GM10266 (cell line): ENCODE data around the gene PPY.
"Not testable (repeated sequence)": the region's sequence is repeated elsewhere in the genome, so short reads cannot be mapped to it uniquely, and the experiment has no call there.

Source experiments
- DNase-seq: peaks from one replicate; pipeline ENCODE4 v3.0.0; 2012; ENCODE audit errors: extremely low spot score
- TF ChIP-seq, protein P1 (sequence below): IDR thresholded peaks from 2 replicates; pipeline ENCODE4 v1.5.1; 2012; ENCODE audit warnings: mild to moderate bottlenecking, low read depth; ENCODE audit not compliant: control insufficient read depth, insufficient read depth; ENCODE audit errors: missing control alignments

PPY gene

DNA sequence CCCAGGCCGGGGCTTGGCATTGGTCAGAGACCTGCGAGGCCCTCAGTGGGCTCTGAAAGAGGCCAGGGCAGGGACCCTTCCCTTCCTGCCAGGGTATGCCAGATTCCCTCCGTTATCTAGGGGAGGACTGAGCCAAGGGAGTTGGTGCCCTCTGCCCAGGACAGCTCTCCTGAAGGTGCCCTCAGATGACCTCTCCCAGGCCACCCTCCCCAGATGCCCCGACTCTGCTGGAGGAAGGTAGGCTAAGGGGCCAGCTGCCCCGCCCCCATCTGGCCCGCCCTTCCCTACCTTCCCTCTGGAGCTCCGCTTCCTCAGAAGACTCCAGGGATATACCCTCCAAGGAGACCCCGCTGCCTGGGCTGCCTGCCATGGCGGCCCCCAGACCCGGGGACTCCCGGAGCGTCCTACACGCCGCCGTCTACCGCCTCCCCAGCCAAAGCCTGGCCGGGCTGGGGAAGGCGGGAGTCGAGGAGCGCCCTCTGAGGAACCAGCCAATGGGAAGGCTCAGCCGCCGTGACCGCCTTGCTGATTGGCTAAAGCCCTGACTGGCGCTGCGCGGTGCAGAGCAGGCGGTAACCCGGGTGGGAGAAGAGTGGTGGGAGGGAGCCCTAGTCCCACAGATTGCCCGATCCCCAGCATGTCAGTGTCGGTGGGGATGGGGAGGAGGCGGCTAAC, 42.0 kb downstream of the PPY start:
- TF ChIP-seq, protein P1, sequence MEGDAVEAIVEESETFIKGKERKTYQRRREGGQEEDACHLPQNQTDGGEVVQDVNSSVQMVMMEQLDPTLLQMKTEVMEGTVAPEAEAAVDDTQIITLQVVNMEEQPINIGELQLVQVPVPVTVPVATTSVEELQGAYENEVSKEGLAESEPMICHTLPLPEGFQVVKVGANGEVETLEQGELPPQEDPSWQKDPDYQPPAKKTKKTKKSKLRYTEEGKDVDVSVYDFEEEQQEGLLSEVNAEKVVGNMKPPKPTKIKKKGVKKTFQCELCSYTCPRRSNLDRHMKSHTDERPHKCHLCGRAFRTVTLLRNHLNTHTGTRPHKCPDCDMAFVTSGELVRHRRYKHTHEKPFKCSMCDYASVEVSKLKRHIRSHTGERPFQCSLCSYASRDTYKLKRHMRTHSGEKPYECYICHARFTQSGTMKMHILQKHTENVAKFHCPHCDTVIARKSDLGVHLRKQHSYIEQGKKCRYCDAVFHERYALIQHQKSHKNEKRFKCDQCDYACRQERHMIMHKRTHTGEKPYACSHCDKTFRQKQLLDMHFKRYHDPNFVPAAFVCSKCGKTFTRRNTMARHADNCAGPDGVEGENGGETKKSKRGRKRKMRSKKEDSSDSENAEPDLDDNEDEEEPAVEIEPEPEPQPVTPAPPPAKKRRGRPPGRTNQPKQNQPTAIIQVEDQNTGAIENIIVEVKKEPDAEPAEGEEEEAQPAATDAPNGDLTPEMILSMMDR = no peak
- peak; percentile 90 for DNase-seq

GRCh38 chr17:43898446-43898845, 43.8 kb downstream of the PPY start:
- no peak for DNase-seq
- TF ChIP-seq, protein P1 = no peak

- TF ChIP-seq, protein P1 = no peak
- no peak for DNase-seq
Measured at GRCh38 chr17:43897831-43898230, 44.4 kb downstream of the PPY start.

DNA sequence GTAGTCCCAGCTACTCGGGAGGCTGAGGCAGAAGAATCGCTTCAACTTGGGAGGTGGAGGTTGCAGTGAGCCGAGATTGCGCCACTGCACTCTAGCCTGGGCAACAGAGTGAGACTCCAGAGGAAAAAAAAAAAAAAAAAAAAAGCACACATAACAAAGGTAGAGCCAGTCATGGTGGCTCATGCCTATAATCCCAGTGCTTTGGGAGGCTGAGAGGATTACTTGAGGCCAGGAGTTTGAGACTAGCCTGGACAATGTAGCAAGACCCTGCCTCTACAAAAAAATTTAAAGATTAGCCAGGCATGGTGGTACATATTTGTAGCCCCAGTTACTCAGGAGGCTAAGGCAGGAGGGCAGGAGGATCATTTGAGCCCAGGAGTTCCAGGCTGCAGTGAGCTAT, 47.8 kb downstream of the PPY start:
- DNase-seq = not testable (repeated sequence)

- TF ChIP-seq, protein P1 = no peak
- no peak for DNase-seq
Measured at GRCh38 chr17:43892647-43892952, 49.7 kb downstream of the PPY start.

DNA sequence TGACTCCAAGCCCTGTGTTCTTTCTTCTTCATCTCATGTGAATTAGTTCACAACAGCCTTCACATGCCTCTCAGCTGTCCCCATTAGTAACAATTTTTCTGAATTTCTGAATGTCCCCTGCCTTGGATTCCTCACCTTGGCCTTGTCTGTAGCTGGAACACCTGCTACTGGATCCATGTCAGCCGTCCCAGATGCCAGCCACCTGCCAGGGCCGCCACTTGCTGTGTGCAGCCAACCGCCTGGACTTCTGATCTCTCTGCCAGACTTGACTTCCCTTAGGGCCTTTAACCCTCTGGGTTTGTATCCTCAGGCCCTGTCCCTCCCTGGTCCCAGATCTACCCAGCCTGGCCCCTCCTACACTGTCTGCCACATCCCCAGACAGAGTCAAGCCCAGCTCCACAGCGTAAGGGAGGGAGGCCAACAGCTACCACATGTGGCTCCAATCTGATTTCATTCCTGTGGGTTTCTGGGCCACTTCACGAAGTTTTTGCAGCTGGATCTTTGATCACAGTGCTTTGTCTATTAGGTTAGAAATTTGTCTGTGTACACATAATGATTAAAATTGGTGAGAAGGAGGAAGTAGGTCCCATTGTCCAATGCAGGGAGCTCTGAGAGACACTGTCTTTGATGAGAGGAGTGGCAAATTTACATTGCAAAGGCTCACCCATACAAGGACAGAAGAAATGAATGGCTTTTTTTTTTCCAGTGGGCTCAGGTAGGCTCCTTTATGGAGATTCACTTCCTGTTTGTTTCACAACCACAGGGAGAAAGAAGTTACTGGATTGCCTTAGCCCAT, 50.2 kb downstream of the PPY start:
- TF ChIP-seq, protein P1 = no peak
- DNase-seq = no peak
